Effector CD4-positive, alpha-beta T cell (primary cell): ENCODE data around the gene TMEM169.
"Not testable (repeated sequence)": the region's sequence is repeated elsewhere in the genome, so short reads cannot be mapped to it uniquely, and the experiment has no call there.

Experiments
- DNase-seq: peaks from one replicate; pipeline ENCODE4 v3.0.0-alpha.2; 2020

TMEM169 gene

GRCh38 chr2:216071111-216071851, 10.4 kb upstream of the TMEM169 start:
- DNase-seq: no peak

DNA sequence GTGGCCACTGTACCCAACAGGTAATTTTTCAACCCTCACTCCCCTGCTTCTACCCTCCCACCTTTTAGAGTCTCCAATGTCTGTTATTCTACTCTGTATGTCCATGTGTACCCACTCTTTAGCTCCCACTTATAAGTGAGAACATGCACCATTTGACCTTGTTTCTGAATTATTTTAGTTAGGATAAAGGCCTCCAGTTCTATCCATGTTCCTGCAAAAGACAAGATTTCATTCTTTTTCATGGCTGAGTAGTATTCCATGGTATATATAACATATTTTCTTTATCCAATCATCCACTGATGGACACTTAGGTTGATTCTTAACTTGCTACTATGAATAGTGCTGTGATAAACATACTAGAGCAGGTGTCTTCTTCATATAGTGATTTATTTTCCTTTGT, 9.2 kb upstream of the TMEM169 start:
- no peak for DNase-seq

DNA sequence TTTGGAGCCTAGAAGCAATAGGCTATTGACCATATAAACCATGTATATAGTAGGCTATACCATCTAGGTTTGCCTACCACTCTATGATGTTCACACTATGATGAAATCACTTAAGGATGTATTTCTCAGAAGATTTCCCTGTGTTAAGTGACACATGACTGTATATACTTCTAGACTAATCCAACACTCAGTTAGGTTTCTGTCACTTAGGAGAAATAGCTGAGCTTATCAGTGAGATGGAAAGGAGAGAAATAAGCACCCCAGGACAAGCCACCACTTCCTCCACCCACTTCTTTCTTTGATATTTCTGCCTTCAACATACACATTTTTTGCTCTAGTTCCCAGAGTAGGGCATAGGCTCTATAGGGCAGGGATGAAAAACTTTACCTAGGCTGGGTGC, 7.9 kb upstream of the TMEM169 start:
- DNase-seq: no peak

DNA sequence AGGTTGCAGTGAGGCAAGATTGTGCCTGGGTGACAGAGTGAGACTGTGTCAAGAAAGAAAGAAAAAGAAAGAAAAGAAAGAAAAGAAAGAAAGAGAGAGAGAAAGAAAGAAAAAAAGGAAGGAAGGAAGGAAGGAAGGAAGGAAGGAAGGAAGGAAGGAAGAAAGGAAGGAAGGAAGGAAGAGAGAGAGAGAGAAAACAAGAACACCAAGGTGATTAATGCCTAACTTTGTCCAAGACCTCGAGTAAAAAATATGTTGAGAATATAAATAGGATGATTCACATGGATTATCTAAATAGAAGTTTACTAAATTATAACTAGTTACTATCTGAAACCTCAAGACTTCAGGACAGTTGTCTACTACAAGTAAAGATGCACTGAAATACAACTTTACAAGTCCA, 7.3 kb upstream of the TMEM169 start:
- DNase-seq: no peak

DNA sequence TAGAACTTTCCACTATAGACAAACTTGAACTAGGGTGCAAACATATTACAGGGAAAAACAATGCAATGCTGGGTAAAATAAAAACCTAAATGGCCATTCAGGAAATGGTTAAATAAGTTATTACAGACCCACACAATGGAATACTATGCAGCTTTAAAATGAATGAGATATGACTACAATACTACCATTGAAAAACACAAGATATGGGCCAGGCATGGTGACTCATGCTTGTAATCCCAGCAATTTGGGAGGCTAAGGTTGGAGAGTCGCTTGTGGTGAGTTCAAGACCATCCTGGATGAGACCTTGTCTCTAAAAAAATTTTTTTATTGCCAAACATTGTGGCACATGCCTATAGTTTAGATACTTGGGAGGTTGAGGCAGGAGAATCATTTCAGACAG, 6.9 kb upstream of the TMEM169 start:
- no peak for DNase-seq

GRCh38 chr2:216075510-216076485, 5.9 kb upstream of the TMEM169 start:
- no peak for DNase-seq

GRCh38 chr2:216078776-216079175, 2.9 kb upstream of the TMEM169 start:
- no peak for DNase-seq

DNA sequence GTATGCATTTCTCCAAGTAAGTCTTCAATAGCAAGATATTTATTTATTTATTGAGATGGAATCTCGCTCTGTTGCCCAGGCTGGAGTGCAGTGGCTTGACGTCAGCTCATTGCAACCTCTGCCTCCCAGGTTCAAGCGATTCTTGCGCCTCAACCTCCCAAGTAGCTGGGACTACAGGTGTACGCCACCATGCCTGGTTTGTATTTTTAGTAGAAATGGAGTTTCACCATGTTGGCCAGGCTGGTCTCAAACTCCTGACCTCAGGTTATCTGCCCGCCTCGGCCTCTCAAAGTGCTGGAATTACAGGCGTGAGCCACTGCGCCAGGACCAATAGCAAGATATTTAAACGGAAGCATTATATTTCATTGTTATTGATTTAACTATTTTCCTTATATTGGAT, 1.7 kb upstream of the TMEM169 start:
- not testable (repeated sequence) for DNase-seq

DNA sequence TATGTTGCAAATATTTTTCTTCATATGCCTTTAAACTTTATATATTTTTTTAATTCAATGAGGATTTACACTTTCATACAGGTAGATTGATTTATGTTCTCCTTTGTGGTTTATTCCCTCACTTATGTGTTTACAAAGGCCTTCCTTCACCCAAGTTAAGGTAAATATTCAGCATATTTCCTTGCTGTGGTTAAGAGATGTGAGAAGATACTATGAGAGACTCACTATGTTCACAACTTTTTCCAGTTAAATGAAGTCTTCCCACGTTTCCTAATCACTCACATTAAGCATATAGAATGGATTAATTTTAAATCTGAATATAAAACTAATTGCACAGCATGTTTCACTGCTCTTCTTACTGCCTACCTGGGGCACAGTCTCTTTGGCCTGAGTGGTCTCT, 707 bp upstream of the TMEM169 start:
- DNase-seq: no peak

DNA sequence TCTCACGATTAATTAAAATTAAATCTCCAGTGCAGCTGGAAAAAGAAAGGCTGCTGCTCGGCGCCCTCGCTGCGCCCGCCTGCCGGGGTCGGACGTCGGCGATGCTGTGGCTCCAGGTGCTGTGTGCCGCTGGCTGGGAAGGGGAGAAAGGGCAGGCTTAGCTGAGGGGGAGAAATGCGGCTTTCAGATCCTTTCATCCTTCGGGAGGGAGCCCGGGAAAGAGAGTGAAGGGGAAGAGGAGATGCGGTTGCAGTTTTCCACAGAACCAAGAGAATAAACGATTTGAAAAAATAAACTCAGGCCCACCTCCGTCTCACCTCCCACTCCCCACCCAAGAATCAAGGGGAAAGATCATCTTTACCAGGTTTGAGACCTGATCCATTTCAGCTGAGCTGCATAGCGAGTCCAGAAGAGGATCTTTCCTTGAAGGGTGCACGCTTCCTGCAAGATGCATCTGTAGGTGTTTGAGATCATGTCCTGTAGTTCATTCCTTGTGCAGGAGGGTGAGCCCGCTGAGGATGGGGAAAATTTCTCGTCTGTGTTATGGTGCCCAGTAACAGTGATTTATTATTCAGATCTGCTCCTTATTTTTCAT, 495 bp downstream of the TMEM169 start:
- no peak for DNase-seq

DNA sequence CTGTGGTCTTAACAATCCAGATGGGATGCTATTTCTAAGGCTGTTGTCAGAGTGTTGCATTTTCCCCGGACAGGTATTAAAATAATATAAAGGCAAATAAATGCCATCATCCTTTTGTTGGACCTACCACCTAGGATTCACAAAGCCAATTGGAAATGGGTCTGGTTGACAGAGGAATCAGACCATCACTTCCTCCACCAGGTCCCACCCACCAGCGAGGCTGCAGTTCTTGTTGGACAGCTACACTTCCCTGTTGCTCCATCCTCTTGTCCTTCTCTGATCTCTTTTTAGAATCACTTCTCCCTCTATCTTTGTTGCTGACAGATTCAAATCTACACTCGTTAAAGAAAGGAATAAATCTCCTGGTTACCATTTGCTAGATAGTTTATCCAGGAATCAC, 1.1 kb downstream of the TMEM169 start:
- DNase-seq: no peak

DNA sequence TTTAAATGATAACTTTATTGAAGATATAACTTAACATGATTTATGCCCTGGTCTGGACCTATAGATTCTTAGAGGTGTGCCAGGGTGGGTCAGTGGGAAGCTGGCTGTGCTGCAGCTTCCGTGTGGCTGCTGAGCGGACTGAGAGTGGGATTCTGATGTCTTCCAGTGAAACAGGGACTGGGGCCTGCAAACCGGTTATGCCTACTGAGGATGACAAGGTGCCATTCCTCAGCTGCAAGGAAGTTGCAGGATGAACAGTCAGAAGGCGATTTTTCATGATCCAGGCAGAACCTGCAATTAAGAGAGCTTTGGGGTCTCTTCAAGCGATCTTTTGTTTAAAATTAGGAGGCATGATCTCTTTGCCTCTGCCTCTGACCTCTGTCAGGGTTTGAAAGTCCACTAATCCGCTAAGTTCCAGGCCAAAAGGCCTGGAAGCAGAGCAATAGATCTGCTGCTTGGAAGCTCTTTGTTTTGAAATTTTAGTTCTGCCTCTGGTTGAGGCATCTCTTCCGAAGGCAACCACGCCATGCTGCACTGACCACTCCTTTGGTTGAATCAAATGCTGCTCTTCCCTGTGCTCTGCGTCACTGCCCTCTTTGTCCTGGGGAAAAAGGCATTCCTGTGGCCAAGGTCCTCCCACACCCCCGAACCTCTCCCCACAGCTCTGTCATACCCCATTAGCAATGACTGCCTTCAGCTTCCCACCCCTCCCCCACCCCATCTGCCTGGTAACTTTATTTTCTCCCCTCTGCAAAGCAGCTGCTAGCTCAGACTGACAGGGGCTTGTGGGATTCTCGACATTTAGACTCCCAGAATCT, 2.0 kb downstream of the TMEM169 start:
- no peak for DNase-seq

DNA sequence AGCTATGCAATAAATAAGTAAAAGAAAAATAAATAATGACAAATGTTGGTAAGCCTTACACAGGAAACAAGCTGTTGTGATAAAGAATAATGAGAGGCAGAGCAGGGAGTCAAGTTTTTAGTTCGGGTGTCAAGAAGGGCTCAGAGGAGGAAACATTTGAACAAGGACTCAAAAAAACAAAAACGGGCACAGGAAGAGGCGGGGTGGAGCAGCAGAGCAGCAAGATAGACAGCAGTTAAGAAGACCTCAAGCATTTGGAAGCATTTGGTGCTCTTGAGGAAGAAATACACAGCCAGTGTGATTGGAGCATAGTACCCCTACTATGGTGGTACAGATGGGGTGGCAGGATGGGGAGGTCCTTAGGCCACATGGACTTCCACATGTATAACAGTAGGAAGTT, 2.8 kb downstream of the TMEM169 start:
- DNase-seq: no peak

- no peak for DNase-seq
Observed at GRCh38 chr2:216086207-216086893, 4.6 kb downstream of the TMEM169 start.

GRCh38 chr2:216090369-216090786, 8.7 kb downstream of the TMEM169 start:
- DNase-seq: no peak

DNA sequence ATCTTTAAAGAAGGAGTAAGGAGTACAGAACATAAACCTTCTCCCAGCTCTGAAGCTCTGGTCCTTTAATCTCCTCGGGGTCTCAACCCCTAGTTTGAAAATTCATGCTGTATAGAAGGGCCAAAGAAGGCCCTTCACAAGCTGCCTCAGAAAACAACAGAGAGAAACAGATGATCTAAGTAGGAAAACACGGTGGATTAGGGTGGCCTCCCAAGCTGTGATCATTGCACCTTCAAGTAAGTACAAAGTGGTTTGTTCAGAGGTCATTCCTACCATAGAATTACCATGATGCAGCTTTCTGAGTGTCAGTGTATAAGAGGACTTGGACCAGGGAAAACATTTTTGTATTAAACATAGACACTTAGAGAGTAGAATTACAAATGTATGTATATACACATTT, 10.9 kb downstream of the TMEM169 start:
- no peak for DNase-seq

GRCh38 chr2:216094701-216095100, 13.0 kb downstream of the TMEM169 start:
- no peak for DNase-seq

DNA sequence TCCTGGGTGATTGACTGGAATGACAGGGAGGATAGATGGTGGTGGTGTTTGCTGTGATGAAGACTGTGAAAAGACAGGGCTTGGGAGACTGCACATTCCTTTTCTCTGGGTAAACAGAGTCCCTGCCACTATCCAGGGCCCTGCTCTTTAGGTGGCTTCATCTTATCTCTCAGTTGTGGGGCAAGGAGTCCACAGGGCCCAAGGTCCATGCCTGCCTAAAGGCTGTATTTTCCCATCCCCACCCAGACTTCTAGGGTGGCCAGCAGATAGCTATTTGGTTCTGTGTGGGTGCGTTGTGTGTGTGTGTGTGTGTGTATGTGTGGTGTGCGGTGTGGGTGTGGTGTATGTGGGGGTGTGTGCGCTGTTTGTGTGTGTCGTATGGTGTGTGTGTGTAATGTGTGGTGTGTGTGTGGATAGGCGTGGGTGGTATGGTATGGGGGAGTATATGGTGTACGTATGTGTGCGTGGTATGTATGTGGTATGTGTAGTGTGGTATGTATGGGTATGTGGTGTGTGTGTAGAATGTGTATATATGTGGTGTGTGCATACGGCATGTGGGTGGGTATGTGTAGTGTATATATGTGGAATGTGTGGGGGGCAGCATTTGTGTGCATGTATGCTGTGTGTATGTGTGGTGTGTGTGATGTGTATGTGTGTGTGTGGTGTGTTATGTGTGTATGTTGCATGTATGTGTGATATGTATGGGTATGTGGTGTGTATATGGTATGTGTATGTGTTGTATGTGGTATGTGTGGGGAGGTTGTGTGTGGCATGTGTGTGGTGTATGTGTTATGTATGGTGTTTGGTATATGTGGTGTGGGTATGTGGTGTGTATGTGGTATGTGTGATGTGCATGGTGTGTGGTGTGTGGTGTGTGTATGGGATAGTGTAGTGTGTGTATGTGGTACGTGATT, 17.0 kb downstream of the TMEM169 start:
- no peak for DNase-seq

DNA sequence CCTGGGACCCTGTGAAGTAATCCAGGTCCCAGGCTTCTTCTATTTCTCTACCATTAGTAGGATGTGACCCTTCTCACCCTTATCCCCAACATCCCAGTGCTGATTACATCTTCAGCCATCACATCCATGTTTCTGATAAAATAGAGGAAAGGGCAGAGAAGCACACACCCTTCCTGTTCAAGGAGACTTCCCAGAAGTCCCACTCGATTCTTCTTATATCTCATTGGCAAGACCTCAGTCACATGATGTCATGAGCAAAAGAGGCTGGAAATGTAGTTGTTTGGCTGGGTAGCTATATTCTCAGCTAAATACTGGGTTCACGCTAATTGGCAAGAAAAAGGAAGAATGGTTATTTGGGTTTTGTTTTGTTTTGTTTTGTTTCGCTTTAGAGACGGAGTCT, 19.4 kb downstream of the TMEM169 start:
- DNase-seq: no peak

- no peak for DNase-seq
Observed at GRCh38 chr2:216103213-216103612, 21.5 kb downstream of the TMEM169 start.

DNA sequence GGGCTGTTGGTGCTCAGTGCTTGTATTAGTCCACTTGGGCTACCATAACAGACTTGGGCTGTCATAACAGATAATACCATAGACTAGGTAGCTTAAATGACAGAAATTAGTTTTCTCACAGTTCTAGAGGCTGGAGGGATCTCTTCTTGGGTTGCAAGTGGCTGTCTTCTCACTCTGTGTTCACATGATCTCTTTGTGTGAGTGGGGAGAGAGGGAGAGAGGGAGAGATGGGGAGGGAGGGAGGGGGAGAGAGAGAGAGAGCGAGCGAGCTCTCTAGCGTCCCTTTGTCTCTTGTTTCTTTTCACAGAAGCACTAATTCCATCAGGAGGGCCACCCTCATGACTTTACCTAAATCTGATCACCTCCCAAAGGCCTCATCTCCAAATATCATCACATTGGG, 23.0 kb downstream of the TMEM169 start:
- no peak for DNase-seq
